ENCODE data around the gene MSI2. TPM values are rescaled to one million over a fixed set of nuclear protein-coding genes. Genes with fewer than 3 reads are reported as not detected.

MSI2 gene
- polyA plus RNA-seq, 1 of the 3 experiments (the other 2 are of a cell fraction): 24.1 TPM

GRCh38 chr17:57605675-57606105 lies 349.4 kb downstream of the MSI2 start (continued):
- TF ChIP-seq ZBTB33 (IDR thresholded peaks at IDR 0.05; ENCODE audit: borderline replicate concordance, low read depth) (no peak), ELF1 (IDR thresholded peaks at IDR 0.05) (no peak)

- Histone ChIP-seq H3K36me3 (replicated peaks in 1 of 2; ENCODE audit: control insufficient read depth in 1 of 2, insufficient read depth in 2 of 2, low read length in 1 of 2) (no peaks in the 10 kb centered on the region), H3K9me2 (no peaks in the 10 kb centered on the region), H3K4me3 (ENCODE audit: low read depth in 2 of 2, low read length in 1 of 2) (no peak overlapping the region), H4K20me1 (ENCODE audit: insufficient read depth) (no peaks in the 10 kb centered on the region), H3K9me3 (no peaks in the 10 kb centered on the region), H3F3A (replicated peaks; ENCODE audit: insufficient read depth) (peaks cover 3% of the 10 kb centered on the region), H3K27ac (ENCODE audit: low read depth in 2 of 2, low read length in 1 of 2) (peak overlapping the region; percentile 59 to 99; a peak in 3 of 4 replicates), H3K4me2 (peak overlapping the region; percentile 69; the same call in 1 of the 2 replicates), H3K4me1 (ENCODE audit: control insufficient read depth in 1 of 2, insufficient read depth in 2 of 2, low read depth in 1 of 2, low read length in 1 of 2) (peaks cover 20 to 77% of the 10 kb centered on the region in 2 experiments), H3K9ac (peak overlapping the region; percentile 24; the same call in 1 of the 2 replicates), H3K79me2 (ENCODE audit: insufficient read depth) (no peaks in the 10 kb centered on the region), H3K27me3 (ENCODE audit: insufficient read depth) (no peaks in the 10 kb centered on the region), H2AFZ (ENCODE audit: low read depth) (no peak overlapping the region)
- CTCF ChIA-PET: interaction anchor here (0.7 to 17.7 kb wide), 21 partner anchors 9 to 227 kb away, joined by 3 to 298 read pairs (median 6); partner anchors contain the start of gene CCDC182
- POLR2A ChIA-PET: interaction anchor here (0.8 to 5.2 kb wide), 12 partner anchors 8 to 176 kb away, joined by 3 to 43 read pairs (median 6); no protein-coding TSS in a partner anchor
- DNase-seq: no peak
- no peak for TF ChIP-seq SMC3 (IDR thresholded peaks at IDR 0.05; ENCODE audit: low read depth, low read length)
- 88% methylated on average over 6 of the region's 6 CpGs for WGBS (ENCODE audit: low lambda C conversion rate)
Measured at GRCh38 chr17:57606111-57606875, 350.0 kb downstream of the MSI2 start.

- H3K9ac ChIP-seq: no peak overlapping the region
- ChIA-PET POLR2A (interaction anchor here (1.8 to 5.2 kb wide), 2 partner anchors 16 to 58 kb away, joined by 3 to 43 read pairs; no protein-coding TSS in a partner anchor), CTCF (interaction anchor here (0.8 to 17.7 kb wide), 9 partner anchors 8 to 225 kb away, joined by 4 to 298 read pairs (median 12); partner anchors contain the start of gene CCDC182)
- H4K20me1 ChIP-seq (ENCODE audit: insufficient read depth): no peaks in the 10 kb centered on the region
- H3F3A ChIP-seq (replicated peaks; ENCODE audit: insufficient read depth): peaks cover 3% of the 10 kb centered on the region
- H3K36me3 ChIP-seq (replicated peaks in 1 of 2; ENCODE audit: control insufficient read depth in 1 of 2, insufficient read depth in 2 of 2, low read length in 1 of 2): no peaks in the 10 kb centered on the region
- peaks cover 20 to 75% of the 10 kb centered on the region in 2 experiments for H3K4me1 ChIP-seq (ENCODE audit: control insufficient read depth in 1 of 2, insufficient read depth in 2 of 2, low read depth in 1 of 2, low read length in 1 of 2)
- H3K27ac ChIP-seq (ENCODE audit: low read depth in 2 of 2, low read length in 1 of 2): peak overlapping the region in 1 of 2 experiments; percentile 99; a peak in 2 of 4 replicates
- H2AFZ ChIP-seq (ENCODE audit: low read depth): no peak overlapping the region
- TF ChIP-seq POLR2AphosphoS5 (IDR thresholded peaks at IDR 0.05; ENCODE audit: low read depth, low read length) (no peak), EP300 (IDR thresholded peaks at IDR 0.05; ENCODE audit: borderline replicate concordance in 1 of 2, low read depth in 1 of 2, low read length in 1 of 2) (no peak)
- 92% methylated on average over 12 of the region's 12 CpGs for WGBS (ENCODE audit: low lambda C conversion rate)
- no peaks in the 10 kb centered on the region for H3K9me2 ChIP-seq
- H3K4me3 ChIP-seq (ENCODE audit: low read depth in 2 of 2, low read length in 1 of 2): no peak overlapping the region
- DNase-seq: no peak
- no peak overlapping the region for H3K4me2 ChIP-seq
- no peaks in the 10 kb centered on the region for H3K27me3 ChIP-seq (ENCODE audit: insufficient read depth)
- H3K9me3 ChIP-seq: no peaks in the 10 kb centered on the region
- no peaks in the 10 kb centered on the region for H3K79me2 ChIP-seq (ENCODE audit: insufficient read depth)
Measured at GRCh38 chr17:57607553-57608120, 351.3 kb downstream of the MSI2 start.
